Measurements from ENCODE around the gene C5orf47.
"Not testable (repeated sequence)": the region's sequence is repeated elsewhere in the genome, so short reads cannot be mapped to it uniquely, and the experiment has no call there.

Gene C5orf47

GRCh38 chr5:173989432-173990082 is 587 bp downstream of the C5orf47 start:
- 95% methylated on average over 41 of the region's 41 CpGs for WGBS, 2 experiments

GRCh38 chr5:173997331-173997730 is 8.4 kb downstream of the C5orf47 start:
- WGBS, 2 experiments = 82 to 90% methylated on average over 4 of the region's 4 CpGs
- no peak overlapping the region for H3K27ac ChIP-seq (ENCODE audit: insufficient read depth, low read depth, low read length, poor library complexity, severe bottlenecking)
- no peak overlapping the region for H3K4me3 ChIP-seq (ENCODE audit: insufficient read depth, low read depth, low read length)
- no peaks in the 10 kb centered on the region for H3K36me3 ChIP-seq (ENCODE audit: control insufficient read depth, insufficient read depth, low read length)
- no peaks in the 10 kb centered on the region for H3K4me1 ChIP-seq (ENCODE audit: control insufficient read depth, insufficient read depth, low read length)
- H3K9me3 ChIP-seq (ENCODE audit: control insufficient read depth, low read length) = no peaks in the 10 kb centered on the region
- no peaks in the 10 kb centered on the region for H3K27me3 ChIP-seq (ENCODE audit: control insufficient read depth, insufficient read depth, low read length, poor library complexity, severe bottlenecking)

More at GRCh38 chr5:173989432-173990082, 587 bp downstream of the C5orf47 start:
- H3K9me3 ChIP-seq (ENCODE audit: control insufficient read depth, low read length) = no peaks in the 10 kb centered on the region
- no peak overlapping the region for H3K27ac ChIP-seq (ENCODE audit: insufficient read depth, low read depth, low read length, poor library complexity, severe bottlenecking)
- no peak overlapping the region for H3K4me3 ChIP-seq (ENCODE audit: insufficient read depth, low read depth, low read length)
- no peaks in the 10 kb centered on the region for H3K36me3 ChIP-seq (ENCODE audit: control insufficient read depth, insufficient read depth, low read length)
- H3K27me3 ChIP-seq (ENCODE audit: control insufficient read depth, insufficient read depth, low read length, poor library complexity, severe bottlenecking) = no peaks in the 10 kb centered on the region
- no peaks in the 10 kb centered on the region for H3K4me1 ChIP-seq (ENCODE audit: control insufficient read depth, insufficient read depth, low read length)

GRCh38 chr5:173998531-173998930 is 9.6 kb downstream of the C5orf47 start:
- Histone ChIP-seq H3K4me3 (ENCODE audit: insufficient read depth, low read depth, low read length) (no peak overlapping the region), H3K27me3 (ENCODE audit: control insufficient read depth, insufficient read depth, low read length, poor library complexity, severe bottlenecking) (no peaks in the 10 kb centered on the region), H3K9me3 (ENCODE audit: control insufficient read depth, low read length) (no peaks in the 10 kb centered on the region), H3K36me3 (ENCODE audit: control insufficient read depth, insufficient read depth, low read length) (no peaks in the 10 kb centered on the region), H3K27ac (ENCODE audit: insufficient read depth, low read depth, low read length, poor library complexity, severe bottlenecking) (no peak overlapping the region), H3K4me1 (ENCODE audit: control insufficient read depth, insufficient read depth, low read length) (no peaks in the 10 kb centered on the region)
- 86 to 89% methylated on average over 3 to 4 of the region's 4 CpGs for WGBS, 2 experiments

- Histone ChIP-seq H3K27me3 (ENCODE audit: control insufficient read depth, insufficient read depth, low read length, poor library complexity, severe bottlenecking) (no peaks in the 10 kb centered on the region), H3K4me1 (ENCODE audit: control insufficient read depth, insufficient read depth, low read length) (no peaks in the 10 kb centered on the region), H3K9me3 (ENCODE audit: control insufficient read depth, low read length) (no peaks in the 10 kb centered on the region), H3K27ac (ENCODE audit: insufficient read depth, low read depth, low read length, poor library complexity, severe bottlenecking) (no peak overlapping the region), H3K4me3 (ENCODE audit: insufficient read depth, low read depth, low read length) (no peak overlapping the region), H3K36me3 (ENCODE audit: control insufficient read depth, insufficient read depth, low read length) (no peaks in the 10 kb centered on the region)
- WGBS, 2 experiments = 96 to 97% methylated on average over 3 to 4 of the region's 4 CpGs
Observed at GRCh38 chr5:174000076-174000475, 11.1 kb downstream of the C5orf47 start.

GRCh38 chr5:174003795-174004194 is 14.8 kb downstream of the C5orf47 start:
- Histone ChIP-seq H3K4me3 (ENCODE audit: insufficient read depth, low read depth, low read length) (no peak overlapping the region), H3K27ac (ENCODE audit: insufficient read depth, low read depth, low read length, poor library complexity, severe bottlenecking) (no peak overlapping the region), H3K9me3 (ENCODE audit: control insufficient read depth, low read length) (no peaks in the 10 kb centered on the region)

GRCh38 chr5:174008922-174009321 is 20.0 kb downstream of the C5orf47 start:
- Histone ChIP-seq H3K27me3 (ENCODE audit: control insufficient read depth, insufficient read depth, low read length, poor library complexity, severe bottlenecking) (no peaks in the 10 kb centered on the region), H3K4me1 (ENCODE audit: control insufficient read depth, insufficient read depth, low read length) (no peaks in the 10 kb centered on the region), H3K4me3 (ENCODE audit: insufficient read depth, low read depth, low read length) (no peak overlapping the region), H3K27ac (ENCODE audit: insufficient read depth, low read depth, low read length, poor library complexity, severe bottlenecking) (no peak overlapping the region), H3K9me3 (ENCODE audit: control insufficient read depth, low read length) (no peaks in the 10 kb centered on the region), H3K36me3 (ENCODE audit: control insufficient read depth, insufficient read depth, low read length) (no peaks in the 10 kb centered on the region)
- WGBS, 2 experiments = 92 to 96% methylated on average over 5 of the region's 5 CpGs

More at GRCh38 chr5:174003795-174004194, 14.8 kb downstream of the C5orf47 start:
- no peaks in the 10 kb centered on the region for H3K36me3 ChIP-seq (ENCODE audit: control insufficient read depth, insufficient read depth, low read length)
- H3K27me3 ChIP-seq (ENCODE audit: control insufficient read depth, insufficient read depth, low read length, poor library complexity, severe bottlenecking) = no peaks in the 10 kb centered on the region
- no peaks in the 10 kb centered on the region for H3K4me1 ChIP-seq (ENCODE audit: control insufficient read depth, insufficient read depth, low read length)

- no peak overlapping the region for H3K27ac ChIP-seq (ENCODE audit: insufficient read depth, low read depth, low read length, poor library complexity, severe bottlenecking)
- no peak overlapping the region for H3K4me3 ChIP-seq (ENCODE audit: insufficient read depth, low read depth, low read length)
- H3K36me3 ChIP-seq (ENCODE audit: control insufficient read depth, insufficient read depth, low read length) = no peaks in the 10 kb centered on the region
- no peaks in the 10 kb centered on the region for H3K9me3 ChIP-seq (ENCODE audit: control insufficient read depth, low read length)
- no peaks in the 10 kb centered on the region for H3K27me3 ChIP-seq (ENCODE audit: control insufficient read depth, insufficient read depth, low read length, poor library complexity, severe bottlenecking)
- WGBS, 2 experiments = 95 to 100% methylated on average over 1 of the region's 1 CpG
- H3K4me1 ChIP-seq (ENCODE audit: control insufficient read depth, insufficient read depth, low read length) = no peaks in the 10 kb centered on the region
Observed at GRCh38 chr5:174010365-174010764, 21.4 kb downstream of the C5orf47 start.

- H3K4me3 ChIP-seq (ENCODE audit: insufficient read depth, low read depth, low read length) = no peak overlapping the region
- H3K9me3 ChIP-seq (ENCODE audit: control insufficient read depth, low read length) = no peaks in the 10 kb centered on the region
- no peaks in the 10 kb centered on the region for H3K27me3 ChIP-seq (ENCODE audit: control insufficient read depth, insufficient read depth, low read length, poor library complexity, severe bottlenecking)
- H3K27ac ChIP-seq (ENCODE audit: insufficient read depth, low read depth, low read length, poor library complexity, severe bottlenecking) = no peak overlapping the region
- H3K36me3 ChIP-seq (ENCODE audit: control insufficient read depth, insufficient read depth, low read length) = no peaks in the 10 kb centered on the region
- H3K4me1 ChIP-seq (ENCODE audit: control insufficient read depth, insufficient read depth, low read length) = no peaks in the 10 kb centered on the region
- WGBS, 2 experiments = 80 to 100% methylated on average over 2 to 3 of the region's 3 CpGs
Observed at GRCh38 chr5:174011441-174011840, 22.5 kb downstream of the C5orf47 start.

- 35 to 40% methylated on average over 12 to 16 of the region's 19 CpGs for WGBS, 2 experiments
- not testable (repeated sequence) for H3K4me1 ChIP-seq (ENCODE audit: control insufficient read depth, insufficient read depth, low read length); H3K27me3 ChIP-seq (ENCODE audit: control insufficient read depth, insufficient read depth, low read length, poor library complexity, severe bottlenecking); H3K27ac ChIP-seq (ENCODE audit: insufficient read depth, low read depth, low read length, poor library complexity, severe bottlenecking); H3K9me3 ChIP-seq (ENCODE audit: control insufficient read depth, low read length); H3K36me3 ChIP-seq (ENCODE audit: control insufficient read depth, insufficient read depth, low read length)
- peak overlapping the region; percentile 6 for H3K4me3 ChIP-seq (ENCODE audit: insufficient read depth, low read depth, low read length)
Observed at GRCh38 chr5:174020069-174020927, 31.3 kb downstream of the C5orf47 start.

GRCh38 chr5:174020928-174021304 is 31.9 kb downstream of the C5orf47 start:
- Histone ChIP-seq H3K4me1 (ENCODE audit: control insufficient read depth, insufficient read depth, low read length) (no peaks in the 10 kb centered on the region), H3K27ac (ENCODE audit: insufficient read depth, low read depth, low read length, poor library complexity, severe bottlenecking) (no peak overlapping the region), H3K4me3 (ENCODE audit: insufficient read depth, low read depth, low read length) (no peak overlapping the region), H3K27me3 (ENCODE audit: control insufficient read depth, insufficient read depth, low read length, poor library complexity, severe bottlenecking) (no peaks in the 10 kb centered on the region), H3K9me3 (ENCODE audit: control insufficient read depth, low read length) (no peaks in the 10 kb centered on the region), H3K36me3 (ENCODE audit: control insufficient read depth, insufficient read depth, low read length) (no peaks in the 10 kb centered on the region)
- WGBS, 2 experiments = 91 to 92% methylated on average over 3 of the region's 3 CpGs

Measured in ectodermal cell (in vitro differentiated cells).